Muscle layer of duodenum (tissue), 2 donors: ENCODE results near the gene THYN1.
"Not testable (repeated sequence)": the region's sequence is repeated elsewhere in the genome, so short reads cannot be mapped to it uniquely, and the experiment has no call there.

Experiments
- H3K27ac ChIP-seq: one replicate; pipeline ENCODE4 v1.7.0; 2013; ENCODE audit warnings: mild to moderate bottlenecking, low read length
- H3K27me3 ChIP-seq: one replicate; pipeline ENCODE4 v1.7.0; 2013; ENCODE audit warnings: low read depth, mild to moderate bottlenecking, control low read depth, low read length
- H3K36me3 ChIP-seq, 2 donors: one replicate each; pipeline ENCODE4 v1.7.0; 2013; ENCODE audit warnings: low read length in 2 of 2, control low read depth in 1 of 2, mild to moderate bottlenecking in 1 of 2; ENCODE audit not compliant: insufficient read depth in 2 of 2, control insufficient read depth in 1 of 2
- H3K4me1 ChIP-seq, 2 donors: one replicate each; pipeline ENCODE4 v1.7.0; 2013; ENCODE audit warnings: low read length in 2 of 2, mild to moderate bottlenecking in 2 of 2, control low read depth in 1 of 2, moderate library complexity in 1 of 2; ENCODE audit not compliant: insufficient read depth in 2 of 2, control insufficient read depth in 1 of 2
- H3K4me3 ChIP-seq, 2 donors: one replicate each; pipeline ENCODE4 v1.7.0; 2013; ENCODE audit warnings: low read length in 2 of 2, low read depth in 1 of 2, mild to moderate bottlenecking in 1 of 2
- H3K9me3 ChIP-seq, 2 donors: one replicate each; pipeline ENCODE4 v1.7.0; 2013; ENCODE audit warnings: low read length in 2 of 2, control low read depth in 1 of 2, mild to moderate bottlenecking in 1 of 2; ENCODE audit not compliant: control insufficient read depth in 1 of 2
- donor health status: healthy.

THYN1 gene

DNA sequence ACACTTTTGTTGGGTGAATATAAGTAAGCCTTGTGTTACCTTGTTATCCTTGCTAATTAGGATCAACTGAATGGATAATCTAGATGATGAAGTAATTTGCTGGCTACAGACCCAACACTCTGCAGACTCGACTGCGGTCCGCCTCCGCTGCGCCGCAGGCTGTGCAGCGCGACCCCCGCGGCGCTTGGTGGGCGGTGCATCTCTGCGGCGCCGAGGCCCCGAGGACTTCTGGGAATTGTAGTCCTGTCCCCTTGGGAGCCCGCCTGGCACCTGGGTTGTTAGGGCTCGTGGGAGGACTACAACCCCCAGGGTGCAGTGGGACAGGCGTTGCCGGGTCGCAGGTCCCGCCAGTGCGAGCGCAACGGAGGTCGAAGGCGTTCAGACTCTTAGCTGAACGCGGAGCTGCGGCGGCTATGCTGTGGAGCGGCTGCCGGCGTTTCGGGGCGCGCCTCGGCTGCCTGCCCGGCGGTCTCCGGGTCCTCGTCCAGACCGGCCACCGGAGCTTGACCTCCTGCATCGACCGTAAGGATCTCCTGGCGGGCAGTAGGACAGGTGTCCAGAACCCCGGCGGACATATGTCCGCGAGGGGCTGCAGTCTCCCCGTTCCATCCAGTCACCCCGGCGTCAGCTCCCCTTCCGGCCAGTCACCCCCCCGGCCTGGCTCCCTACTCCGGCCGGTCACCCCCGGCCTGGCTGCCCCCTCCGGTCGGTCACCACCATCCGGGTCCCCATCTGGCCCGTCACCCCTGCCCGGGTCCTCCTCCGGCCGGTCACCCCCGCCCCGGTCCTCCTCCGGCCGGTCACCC, at the start of gene THYN1, which contains the start of gene ACAD8:
Gene THYN1, minus strand, starts transcription at position 165 of the 806 bp plus-strand sequence. CDS start 470 bp downstream, outside the sequence.
Gene ACAD8, plus strand, starts transcription at position 381 of the 806 bp plus-strand sequence. Its CDS starts 33 bp downstream, at position 414.
- H3K9me3 ChIP-seq: no peaks in the 10 kb centered on the region
- H3K36me3 ChIP-seq: peaks cover 20 to 36% of the 10 kb centered on the region in 2 donors

DNA sequence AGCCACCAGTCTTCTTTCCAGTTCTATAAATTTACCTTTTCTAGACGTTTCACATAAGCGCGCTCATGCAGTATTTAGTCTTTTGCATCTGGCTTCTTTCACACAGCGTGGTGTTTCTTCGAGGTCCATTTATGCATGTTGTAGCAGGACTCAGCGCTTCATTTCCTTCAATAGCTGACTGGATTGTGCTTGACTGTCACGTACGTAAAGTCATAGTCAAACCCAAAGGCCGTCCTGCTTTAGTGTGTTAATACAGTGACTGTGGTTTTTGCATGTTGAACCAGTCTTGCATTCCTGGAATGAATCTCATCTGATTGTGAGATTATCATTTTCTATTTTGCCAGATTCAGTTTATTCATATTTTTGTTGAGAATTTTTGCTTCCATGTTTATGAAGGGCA, 41.5 kb upstream of the THYN1 start:
- no peaks in the 10 kb centered on the region for H3K36me3 ChIP-seq
- H3K27me3 ChIP-seq: no peaks in the 10 kb centered on the region
- no peak overlapping the region for H3K4me3 ChIP-seq
- no peaks in the 10 kb centered on the region for H3K4me1 ChIP-seq
- no peaks in the 10 kb centered on the region for H3K9me3 ChIP-seq
- H3K27ac ChIP-seq: no peak overlapping the region

More for the DNA sequence above, at the start of gene THYN1, which contains the start of gene ACAD8:
- H3K27ac ChIP-seq: peak within 1 kb of the TSS; percentile 78
- H3K4me1 ChIP-seq: peaks cover 6 to 23% of the 10 kb centered on the region in 2 donors
- peak within 1 kb of the TSS; percentile 95 to 100 for H3K4me3 ChIP-seq
- H3K27me3 ChIP-seq: no peaks in the 10 kb centered on the region

DNA sequence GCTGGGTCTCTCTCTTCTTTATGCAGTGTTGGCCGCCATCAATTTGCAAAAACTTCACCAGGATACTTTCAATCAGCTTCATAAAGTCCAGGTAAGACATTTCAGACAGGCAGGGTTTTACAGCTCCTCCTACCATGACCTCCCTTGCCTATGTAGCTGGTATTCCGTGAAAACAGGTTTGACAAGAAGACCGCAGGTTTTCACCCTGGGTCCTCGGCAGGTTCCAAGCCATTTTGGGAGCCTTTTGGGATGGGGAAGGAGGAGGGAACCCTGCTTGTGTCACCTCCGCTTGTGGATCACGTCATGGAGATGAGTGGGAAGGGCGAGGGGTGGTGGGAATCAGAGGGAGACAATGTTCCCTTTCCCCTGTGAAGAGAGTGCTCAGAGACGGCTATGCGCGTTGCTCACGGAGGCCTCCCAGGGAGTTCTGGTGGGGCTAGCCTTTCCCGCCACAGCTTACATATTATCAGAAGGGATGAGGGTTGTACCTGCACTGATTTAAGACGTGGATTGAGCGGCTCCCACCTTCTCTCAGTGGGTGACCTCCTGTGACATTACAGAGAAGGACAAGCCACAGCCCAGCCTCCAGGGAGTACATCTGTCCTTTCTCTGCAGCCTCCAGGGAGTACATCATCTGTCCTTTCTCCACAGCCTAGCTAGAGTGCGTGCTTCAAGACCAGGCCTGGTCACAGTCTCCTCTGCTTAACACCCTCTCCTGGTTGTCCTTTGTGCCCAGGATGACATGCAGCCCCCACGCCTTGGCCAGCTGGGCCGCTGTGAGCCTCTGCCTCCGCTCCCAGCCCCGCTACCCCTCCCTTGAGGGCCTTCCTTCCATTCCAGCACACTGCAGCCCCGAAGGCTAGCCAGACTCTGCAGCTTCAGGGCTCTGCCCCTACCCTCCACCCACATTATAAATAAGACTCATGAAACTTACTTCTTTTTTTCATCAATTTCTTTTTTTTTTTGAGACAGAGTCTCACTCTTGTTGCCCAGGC, 40.3 kb upstream of the THYN1 start:
- Histone ChIP-seq H3K36me3 (no peaks in the 10 kb centered on the region), H3K27ac (no peak overlapping the region), H3K9me3 (no peaks in the 10 kb centered on the region), H3K4me1 (no peaks in the 10 kb centered on the region), H3K4me3 (no peak overlapping the region), H3K27me3 (no peaks in the 10 kb centered on the region)

DNA sequence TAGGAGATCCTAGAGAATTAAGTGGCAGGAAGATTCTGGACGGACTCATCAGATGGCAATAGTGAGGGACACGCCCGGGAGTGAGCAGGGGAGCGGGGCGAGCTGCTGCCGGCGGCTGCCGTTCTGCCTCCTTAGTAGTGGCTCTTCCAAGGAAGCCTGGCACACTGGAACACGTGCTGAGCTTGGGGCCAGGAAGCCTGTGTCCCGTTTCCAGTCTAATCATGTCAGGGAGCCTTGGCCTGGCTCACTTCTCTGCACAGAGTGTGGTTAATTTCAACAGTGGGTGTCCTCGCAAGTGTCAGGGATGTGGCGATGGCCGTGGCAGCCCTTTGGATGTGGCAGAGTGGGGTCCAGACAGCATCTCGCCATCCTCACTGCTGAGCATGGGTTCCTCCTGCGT, 39.5 kb upstream of the THYN1 start:
- H3K27me3 ChIP-seq: no peaks in the 10 kb centered on the region
- no peaks in the 10 kb centered on the region for H3K4me1 ChIP-seq
- H3K27ac ChIP-seq: no peak overlapping the region
- no peak overlapping the region for H3K4me3 ChIP-seq
- H3K36me3 ChIP-seq: no peaks in the 10 kb centered on the region
- no peaks in the 10 kb centered on the region for H3K9me3 ChIP-seq

DNA sequence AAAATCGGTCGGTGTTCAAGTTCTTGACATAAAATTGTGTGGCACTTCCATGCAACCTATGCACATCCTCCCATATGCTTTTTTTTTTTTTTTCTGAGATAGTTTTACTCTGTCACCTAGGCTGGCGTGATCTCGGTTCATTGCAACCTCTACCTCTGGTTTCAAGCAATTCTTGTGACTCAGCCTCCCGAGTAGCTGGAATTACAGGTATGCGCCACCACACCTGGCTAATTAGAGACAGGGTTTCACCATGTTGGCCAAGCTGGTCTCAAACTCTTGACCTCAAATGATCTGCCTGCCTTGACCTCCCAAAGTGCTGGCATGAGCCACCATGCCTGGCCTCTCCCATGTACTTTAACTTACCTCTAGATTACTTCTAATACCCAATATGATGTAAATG, 38.0 kb upstream of the THYN1 start:
- Histone ChIP-seq H3K9me3 (no peaks in the 10 kb centered on the region), H3K36me3 (no peaks in the 10 kb centered on the region), H3K4me3 (no peak overlapping the region), H3K4me1 (no peaks in the 10 kb centered on the region), H3K27ac (no peak overlapping the region), H3K27me3 (no peaks in the 10 kb centered on the region)

DNA sequence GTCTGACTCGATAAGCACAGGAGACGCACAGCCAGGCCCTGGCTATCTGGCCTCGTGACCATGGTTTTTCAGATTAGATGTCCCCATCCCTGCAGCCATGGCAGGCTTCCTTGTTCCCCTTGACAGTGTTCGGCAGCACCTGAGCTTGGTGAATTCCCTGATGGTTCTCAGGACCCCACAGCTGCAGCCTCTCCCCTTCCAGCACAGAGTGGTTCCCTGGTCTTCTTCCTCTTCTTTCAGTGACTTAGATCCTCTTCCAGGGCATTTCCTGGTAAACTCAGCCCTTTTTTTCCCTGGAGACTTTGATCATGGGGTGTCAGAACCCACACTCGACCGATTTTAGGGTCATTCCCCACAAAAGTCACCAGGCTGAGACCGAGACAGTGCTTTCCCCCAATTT, 37.5 kb upstream of the THYN1 start:
- Histone ChIP-seq H3K4me3 (no peak overlapping the region), H3K27ac (no peak overlapping the region), H3K36me3 (no peaks in the 10 kb centered on the region), H3K27me3 (no peaks in the 10 kb centered on the region), H3K9me3 (no peaks in the 10 kb centered on the region), H3K4me1 (no peaks in the 10 kb centered on the region)

DNA sequence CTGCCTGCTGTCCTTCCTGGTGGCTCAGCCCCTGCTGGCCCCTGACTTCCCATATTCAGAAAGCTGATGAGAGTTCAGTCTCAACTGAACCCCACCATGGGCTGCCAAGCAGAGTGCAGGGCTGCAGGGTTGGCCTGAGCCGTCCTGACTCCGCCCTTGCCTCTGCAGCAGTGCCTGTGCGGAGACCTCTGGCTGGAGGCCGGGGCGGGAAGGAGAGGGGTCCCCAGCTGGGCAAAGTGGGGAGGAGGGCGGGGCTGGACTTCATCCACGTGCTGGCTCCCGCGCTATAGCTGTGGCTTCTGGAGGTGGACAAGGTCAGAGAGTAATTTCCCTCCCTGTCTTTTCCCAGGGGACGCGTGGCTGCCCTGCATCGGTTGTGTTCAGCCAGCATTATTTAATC, 36.6 kb upstream of the THYN1 start:
- no peaks in the 10 kb centered on the region for H3K4me1 ChIP-seq
- H3K4me3 ChIP-seq: no peak overlapping the region
- H3K27ac ChIP-seq: no peak overlapping the region
- no peaks in the 10 kb centered on the region for H3K36me3 ChIP-seq
- H3K27me3 ChIP-seq: no peaks in the 10 kb centered on the region
- H3K9me3 ChIP-seq: no peaks in the 10 kb centered on the region

DNA sequence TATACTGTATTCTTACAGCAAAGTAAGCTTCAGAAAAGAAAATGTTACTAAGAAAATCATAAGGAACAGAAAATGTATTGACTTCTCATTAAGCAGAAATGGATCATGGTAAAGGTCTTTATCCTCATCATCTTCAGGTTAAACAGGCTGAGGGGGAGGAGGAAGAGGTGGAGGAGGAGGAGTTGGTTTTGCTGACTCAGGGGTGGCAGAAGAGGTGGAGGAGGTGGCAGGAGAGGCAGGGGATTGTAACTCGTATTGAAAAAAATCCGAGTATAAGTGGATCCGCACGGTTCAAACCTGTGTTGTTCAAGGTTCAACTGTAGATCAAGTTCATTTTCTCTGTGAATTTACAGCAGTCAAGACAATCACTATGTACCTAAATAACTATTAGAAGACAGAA, 36.0 kb upstream of the THYN1 start:
- Histone ChIP-seq H3K4me1 (no peaks in the 10 kb centered on the region), H3K27ac (no peak overlapping the region), H3K36me3 (no peaks in the 10 kb centered on the region)

DNA sequence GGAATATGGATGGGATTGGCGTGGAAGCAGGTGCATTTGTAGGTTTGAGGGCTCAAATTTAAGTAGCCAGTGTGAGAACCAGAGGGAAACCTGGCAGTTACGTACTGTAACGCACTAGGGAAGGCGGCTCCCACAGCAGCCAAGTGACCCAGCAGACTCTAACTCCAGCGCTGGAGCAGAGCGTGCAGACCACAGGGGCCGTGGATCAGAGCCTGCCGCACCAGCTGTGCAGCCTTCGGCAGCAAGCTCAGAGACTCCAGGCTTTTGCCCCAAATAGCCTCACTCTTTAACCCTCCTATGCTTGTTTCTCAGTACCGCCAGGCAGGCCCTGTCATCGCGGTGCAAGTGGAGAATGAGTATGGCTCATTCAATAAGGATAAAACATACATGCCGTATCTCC, 35.3 kb upstream of the THYN1 start:
- Histone ChIP-seq H3K9me3 (no peaks in the 10 kb centered on the region), H3K27me3 (no peaks in the 10 kb centered on the region), H3K4me1 (no peaks in the 10 kb centered on the region), H3K27ac (no peak overlapping the region), H3K36me3 (no peaks in the 10 kb centered on the region), H3K4me3 (no peak overlapping the region)

More for the DNA sequence above, 36.0 kb upstream of the THYN1 start:
- no peak overlapping the region for H3K4me3 ChIP-seq
- no peaks in the 10 kb centered on the region for H3K27me3 ChIP-seq
- no peaks in the 10 kb centered on the region for H3K9me3 ChIP-seq

DNA sequence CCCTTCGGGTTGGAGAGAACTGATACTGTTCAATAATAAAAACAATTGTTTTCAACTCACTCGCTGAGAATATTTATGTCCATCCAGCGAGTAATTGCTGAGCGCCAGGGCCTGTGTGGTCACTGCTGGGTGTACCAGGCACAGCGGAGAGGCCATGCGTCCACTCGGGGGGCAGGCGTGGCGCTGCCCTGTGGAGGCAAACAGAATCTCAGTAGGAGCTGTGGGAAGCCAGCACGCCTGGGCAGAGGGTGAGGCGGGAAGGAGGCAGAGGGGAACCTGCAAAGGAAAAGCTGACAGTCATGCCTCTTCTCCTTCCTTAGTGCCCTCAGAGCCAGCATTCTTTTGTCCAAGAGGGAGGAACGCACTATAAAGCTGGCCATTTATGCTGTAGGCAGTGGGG, 34.4 kb upstream of the THYN1 start:
- Histone ChIP-seq H3K9me3 (no peaks in the 10 kb centered on the region), H3K4me1 (no peaks in the 10 kb centered on the region), H3K27me3 (no peaks in the 10 kb centered on the region), H3K36me3 (no peaks in the 10 kb centered on the region), H3K27ac (no peak overlapping the region), H3K4me3 (no peak overlapping the region)

DNA sequence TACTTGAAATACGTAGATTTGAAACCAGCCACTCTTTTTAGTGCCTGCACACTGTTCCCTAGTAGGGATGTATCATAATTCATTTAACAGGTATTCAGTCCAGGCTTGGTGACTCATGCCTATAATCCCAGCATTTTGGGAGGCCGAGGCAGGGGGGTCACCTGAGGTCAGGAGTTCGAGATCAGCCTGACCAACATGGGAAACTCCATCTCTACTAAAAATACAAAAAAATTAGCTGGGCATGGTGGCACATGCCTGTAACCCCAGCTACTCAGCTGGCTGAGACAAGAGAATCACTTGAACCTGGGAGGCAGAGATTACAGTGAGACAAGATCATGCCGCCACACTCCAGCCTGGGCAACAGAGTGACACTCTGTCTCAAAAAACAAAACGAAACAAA, 31.2 kb upstream of the THYN1 start:
- not testable (repeated sequence) for H3K4me3 ChIP-seq, H3K9me3 ChIP-seq, H3K36me3 ChIP-seq, H3K27me3 ChIP-seq, H3K27ac ChIP-seq, H3K4me1 ChIP-seq
